ENCODE measurements around the gene ATP11B.

ATP11B gene

GRCh38 chr3:182962166-182962565 lies 168.9 kb downstream of the ATP11B start:
- no peak for DNase-seq

- DNase-seq = no peak
Observed at GRCh38 chr3:182964179-182964578, 170.9 kb downstream of the ATP11B start.

- DNase-seq = no peak
Observed at GRCh38 chr3:182965861-182966366, 172.6 kb downstream of the ATP11B start.

GRCh38 chr3:182967218-182968204 lies 174.2 kb downstream of the ATP11B start:
- no peak for DNase-seq

- no peak for DNase-seq
Observed at GRCh38 chr3:182969277-182969676, 176.0 kb downstream of the ATP11B start.

- no peak for DNase-seq
Observed at GRCh38 chr3:182969853-182970252, 176.5 kb downstream of the ATP11B start.

GRCh38 chr3:182970811-182971418 lies 177.6 kb downstream of the ATP11B start:
- DNase-seq = no peak

Data from NCI-H1930 (cell line).